Measurements from ENCODE around the gene ABCC1.
"Not testable (repeated sequence)": the region's sequence is repeated elsewhere in the genome, so short reads cannot be mapped to it uniquely, and the experiment has no call there.

The ABCC1 gene

GRCh38 chr16:16190546-16190945 lies 241.1 kb downstream of the ABCC1 start:
- DNase-seq (ENCODE audit: low read depth): no peak
- TF ChIP-seq CTCF (conservative IDR thresholded peaks at IDR 0.05; ENCODE audit: low read length): no peak
- no peak overlapping the region for H3K4me3 ChIP-seq (ENCODE audit: low read length)

GRCh38 chr16:16190966-16191365 lies 241.6 kb downstream of the ABCC1 start:
- DNase-seq (ENCODE audit: low read depth); H3K4me3 ChIP-seq (ENCODE audit: low read length): not testable (repeated sequence)

- DNase-seq (ENCODE audit: low read depth): no peak
- no peak for TF ChIP-seq CTCF (conservative IDR thresholded peaks at IDR 0.05; ENCODE audit: low read length)
Measured at GRCh38 chr16:16191493-16192167, 242.2 kb downstream of the ABCC1 start.

More at GRCh38 chr16:16191493-16192167, 242.2 kb downstream of the ABCC1 start:
- no peak overlapping the region for H3K4me3 ChIP-seq (ENCODE audit: low read length)

All from AG10803 (cell line).